Spleen (tissue), 11 donors: ENCODE data around the gene VAMP8. TPM values are rescaled to one million over a fixed set of nuclear protein-coding genes. Genes with fewer than 3 reads are reported as not detected.
A peak's percentile ranks its signal among the peaks of the same experiment; 100 is the strongest.

Experiments used
- DNase-seq: peaks from one replicate; pipeline ENCODE4 v3.0.0-alpha.2; 2020
- H3K27ac ChIP-seq, 8 donors: fragments of 200-600 bp; sonication (generic) in 7 of 8; 1 replicate in 4 of 8; 2 replicates in 4 of 8; pipeline versions ENCODE4 v1.5.0 to v1.8.0; 2016 to 2021; ENCODE audit warnings: inconsistent platforms in 4 of 8, mild to moderate bottlenecking in 4 of 8, moderate library complexity in 1 of 8
- H3K27me3 ChIP-seq, 7 donors: fragments of 200-600 bp; sonication (generic) in 6 of 7; replicated peaks in 1 of 7; 1 replicate in 4 of 7; 2 replicates in 3 of 7; pipeline versions ENCODE4 v1.5.0 to v1.8.0; 2016 to 2021; ENCODE audit warnings: inconsistent platforms in 3 of 7, mild to moderate bottlenecking in 1 of 7
- H3K36me3 ChIP-seq, 6 donors: fragments of 200-600 bp; sonication (generic) in 5 of 6; 1 replicate in 4 of 6; 2 replicates in 2 of 6; pipeline versions ENCODE4 v1.5.0 to v1.8.0; 2016 to 2021; ENCODE audit warnings: inconsistent platforms in 2 of 6
- H3K4me1 ChIP-seq, 6 donors: fragments of 200-600 bp; sonication (generic) in 5 of 6; 1 replicate in 3 of 6; 2 replicates in 3 of 6; pipeline versions ENCODE4 v1.5.0 to v1.8.0; 2016 to 2021; ENCODE audit warnings: inconsistent platforms in 3 of 6
- H3K4me3 ChIP-seq, 8 donors: fragments of 200-600 bp; sonication (generic) in 7 of 8; 1 replicate in 4 of 8; 2 replicates in 4 of 8; pipeline versions ENCODE4 v1.5.0 to v1.8.0; 2016 to 2021; ENCODE audit warnings: inconsistent platforms in 4 of 8, mild to moderate bottlenecking in 4 of 8, moderate library complexity in 2 of 8
- H3K9me3 ChIP-seq, 8 donors: fragments of 200-600 bp; sonication (generic) in 7 of 8; 1 replicate in 4 of 8; 2 replicates in 4 of 8; pipeline versions ENCODE4 v1.5.0 to v1.8.0; 2016 to 2021; ENCODE audit warnings: inconsistent platforms in 4 of 8
- POLR2A ChIP-seq, 3 donors: fragments of 450-650 bp; IDR thresholded peaks; one replicate each; pipeline ENCODE4 v1.5.1; 2017; ENCODE audit warnings: antibody characterized with exemption in 3 of 3, mild to moderate bottlenecking in 1 of 3
- POLR2AphosphoS5 ChIP-seq, 3 donors: sonication (generic); formaldehyde crosslinking; IDR thresholded peaks; one replicate each; pipeline ENCODE4 v1.5.1; 2017; ENCODE audit warnings: antibody characterized with exemption in 3 of 3
- WGBS, 5 donors: extraction: QIAGEN DNeasy Blood & Tissue Kit in 3 of 5; methylation state at CpG; one replicate each; pipeline versions ENCODE4 v1.1.5 to v1.1.7; 2013 to 2018; 5-methylcytosine and 5-hydroxymethylcytosine counted together
- intact Hi-C: fragments of 100-400 bp; cut with DNase I; formaldehyde crosslinking; loops from one replicate; pipeline ENCODE4 v1.15.0; 2023; ENCODE audit warnings: low total_unique reads
- polyA plus RNA-seq, 3 donors: library from polyadenylated mRNA; stranded (reverse); fragments of 200-250 nt; gene quantifications; one replicate each; pipeline ENCODE4 v1.2.1, GENCODE V29; 2013
- total RNA-seq, 7 donors: library from RNA; depleted of rRNA in 3 of 7; stranded (reverse); fragments of >200 nt in 3 of 7; fragmentation: NEBNext Ultra II Directional in 4 of 7; extraction: Animal tissue kit (Norgen Biotek cat#: 25700) in 4 of 7; gene quantifications; one replicate each; pipeline versions ENCODE4 v1.1.0 to v1.2.1, GENCODE V29; 2016 to 2021
- TF ChIP-seq, protein P1 (sequence below), 11 experiments: fragments of 200-600 bp in 7 of 11; fragments of 450-650 bp in 4 of 11; sonication (generic) in 4 of 11; IDR thresholded peaks in 8 of 11; conservative IDR thresholded peaks in 3 of 11; 1 replicate in 7 of 11; 2 replicates in 4 of 11; pipeline versions ENCODE4 v1.4.0 to v1.8.0; 2016 to 2021; ENCODE audit warnings: antibody characterized with exemption in 11 of 11, inconsistent platforms in 4 of 11, mild to moderate bottlenecking in 1 of 11
- donor health status: healthy with polysubstance abuse.
- donor health status: DM: no; HTN: no; CAD: no; lungs with moderate emphysema.
- donor health status: DM: no; HTN: no; CAD: no.
- donor health status: Bipolar disorder and iron deficiency.
- donor health status: healthy.
- donor health status: DM: no; HTN: no; CAD: no.
- donor health status: DM: yes; HTN: yes; CAD: no.

Gene VAMP8
- total and polyA plus RNA-seq, 10 donors: 119 to 401 (median 152) TPM

DNA sequence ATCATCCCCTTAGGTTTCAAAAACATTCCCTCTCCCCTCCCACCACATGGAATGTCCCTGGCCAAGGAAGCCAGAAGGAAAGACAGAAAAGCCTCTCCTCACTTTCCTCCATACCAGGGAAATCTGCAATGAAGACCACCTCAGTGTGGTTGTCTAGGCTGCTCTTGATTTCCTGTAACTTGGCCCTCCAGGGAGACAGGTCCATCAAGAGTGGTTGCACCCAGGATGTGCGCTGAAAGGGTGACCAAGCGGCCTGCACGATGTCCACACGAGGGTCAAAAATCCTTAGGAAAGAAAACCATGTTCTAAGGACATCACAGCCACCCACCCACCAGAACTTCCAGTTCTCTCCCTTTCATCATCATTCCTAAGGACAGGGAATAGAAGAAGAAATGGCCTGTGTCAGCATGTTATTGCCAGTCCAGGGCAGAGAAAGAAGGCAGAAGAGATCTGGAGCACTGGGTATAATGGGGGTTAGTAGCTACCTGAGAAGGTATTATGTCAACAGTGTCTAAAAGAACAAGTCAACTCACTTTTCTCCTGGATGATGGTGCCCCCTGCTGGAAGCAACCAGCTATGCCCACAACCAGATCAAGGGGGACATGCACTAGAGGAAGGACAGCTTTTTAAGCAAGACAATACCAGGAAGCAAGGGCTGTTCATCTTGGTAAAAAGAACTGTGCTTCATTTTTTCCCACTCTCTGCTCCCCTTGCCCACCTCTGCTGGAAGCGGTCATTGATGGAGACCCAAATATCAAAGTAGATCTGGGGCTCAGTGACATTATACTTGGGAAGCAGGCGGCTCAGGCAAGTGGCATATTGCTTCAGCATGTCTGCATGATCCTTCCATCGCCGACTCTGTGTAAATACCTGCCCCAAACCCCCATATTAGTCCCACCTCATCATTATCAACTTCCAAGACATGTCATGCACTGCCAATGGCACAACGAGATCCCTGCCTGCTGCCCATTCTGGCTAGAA, 25.4 kb upstream of the VAMP8 start:
- Histone ChIP-seq H3K36me3 (peaks cover 0 to 100% (median 60%) of the 10 kb centered on the region in 6 donors), H3K9me3 (no peaks in the 10 kb centered on the region), H3K27ac (peak overlapping the region in 4 of 8 donors; percentile 37 to 71 (median 70)), H3K27me3 (no peaks in the 10 kb centered on the region), H3K4me1 (peaks cover 2 to 30% (median 16%) of the 10 kb centered on the region in 6 donors), H3K4me3 (no peak overlapping the region)
- TF ChIP-seq, protein P1, sequence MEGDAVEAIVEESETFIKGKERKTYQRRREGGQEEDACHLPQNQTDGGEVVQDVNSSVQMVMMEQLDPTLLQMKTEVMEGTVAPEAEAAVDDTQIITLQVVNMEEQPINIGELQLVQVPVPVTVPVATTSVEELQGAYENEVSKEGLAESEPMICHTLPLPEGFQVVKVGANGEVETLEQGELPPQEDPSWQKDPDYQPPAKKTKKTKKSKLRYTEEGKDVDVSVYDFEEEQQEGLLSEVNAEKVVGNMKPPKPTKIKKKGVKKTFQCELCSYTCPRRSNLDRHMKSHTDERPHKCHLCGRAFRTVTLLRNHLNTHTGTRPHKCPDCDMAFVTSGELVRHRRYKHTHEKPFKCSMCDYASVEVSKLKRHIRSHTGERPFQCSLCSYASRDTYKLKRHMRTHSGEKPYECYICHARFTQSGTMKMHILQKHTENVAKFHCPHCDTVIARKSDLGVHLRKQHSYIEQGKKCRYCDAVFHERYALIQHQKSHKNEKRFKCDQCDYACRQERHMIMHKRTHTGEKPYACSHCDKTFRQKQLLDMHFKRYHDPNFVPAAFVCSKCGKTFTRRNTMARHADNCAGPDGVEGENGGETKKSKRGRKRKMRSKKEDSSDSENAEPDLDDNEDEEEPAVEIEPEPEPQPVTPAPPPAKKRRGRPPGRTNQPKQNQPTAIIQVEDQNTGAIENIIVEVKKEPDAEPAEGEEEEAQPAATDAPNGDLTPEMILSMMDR (IDR thresholded peaks at IDR 0.05 in 8 of 11, conservative IDR thresholded peaks at IDR 0.05 in 3 of 11): peak; percentile 94 to 98 (median 97)
- TF ChIP-seq POLR2A (IDR thresholded peaks at IDR 0.05) (no peak), POLR2AphosphoS5 (IDR thresholded peaks at IDR 0.05) (peak in 1 of 3 donors; percentile 67)
- WGBS, 5 donors: 72 to 83% (median 75%) methylated on average over 9 of the region's 9 CpGs
- peak; percentile 91 for DNase-seq
- intact Hi-C loops: loop anchor here (2.0 kb wide), 1 partner anchor 131 kb away; no protein-coding TSS in a partner anchor

DNA sequence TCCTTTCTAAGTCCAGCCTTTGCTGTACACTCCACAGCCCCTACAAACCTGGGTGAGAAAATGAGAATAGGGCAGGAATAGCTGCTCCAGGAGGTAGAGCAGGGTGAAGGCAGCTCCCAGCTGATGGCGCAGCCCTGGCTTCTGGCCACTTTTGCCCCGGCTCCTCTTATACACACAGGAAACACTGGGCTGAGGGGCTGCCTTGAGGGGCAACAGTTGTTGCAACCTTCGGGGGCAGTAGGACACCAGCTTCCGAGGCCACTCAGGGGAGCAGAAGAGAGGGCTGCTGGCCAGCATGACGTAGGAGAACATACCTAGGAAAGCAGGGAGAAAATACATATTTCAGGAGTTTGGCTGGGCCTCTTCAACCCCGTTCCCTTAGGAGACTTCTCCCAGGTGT, 24.2 kb upstream of the VAMP8 start:
- intact Hi-C loops: no loop called here
- Histone ChIP-seq H3K4me1 (peaks cover 2 to 30% (median 16%) of the 10 kb centered on the region in 6 donors), H3K9me3 (no peaks in the 10 kb centered on the region), H3K4me3 (no peak overlapping the region), H3K36me3 (peaks cover 0 to 99% (median 58%) of the 10 kb centered on the region in 6 donors), H3K27ac (no peak overlapping the region), H3K27me3 (no peaks in the 10 kb centered on the region)
- no peak for TF ChIP-seq POLR2AphosphoS5 (IDR thresholded peaks at IDR 0.05)
- TF ChIP-seq, protein P1 (IDR thresholded peaks at IDR 0.05 in 8 of 11, conservative IDR thresholded peaks at IDR 0.05 in 3 of 11): no peak
- no peak for TF ChIP-seq POLR2A (IDR thresholded peaks at IDR 0.05)
- DNase-seq: no peak
- 81 to 87% (median 85%) methylated on average over 6 of the region's 6 CpGs for WGBS, 5 donors

DNA sequence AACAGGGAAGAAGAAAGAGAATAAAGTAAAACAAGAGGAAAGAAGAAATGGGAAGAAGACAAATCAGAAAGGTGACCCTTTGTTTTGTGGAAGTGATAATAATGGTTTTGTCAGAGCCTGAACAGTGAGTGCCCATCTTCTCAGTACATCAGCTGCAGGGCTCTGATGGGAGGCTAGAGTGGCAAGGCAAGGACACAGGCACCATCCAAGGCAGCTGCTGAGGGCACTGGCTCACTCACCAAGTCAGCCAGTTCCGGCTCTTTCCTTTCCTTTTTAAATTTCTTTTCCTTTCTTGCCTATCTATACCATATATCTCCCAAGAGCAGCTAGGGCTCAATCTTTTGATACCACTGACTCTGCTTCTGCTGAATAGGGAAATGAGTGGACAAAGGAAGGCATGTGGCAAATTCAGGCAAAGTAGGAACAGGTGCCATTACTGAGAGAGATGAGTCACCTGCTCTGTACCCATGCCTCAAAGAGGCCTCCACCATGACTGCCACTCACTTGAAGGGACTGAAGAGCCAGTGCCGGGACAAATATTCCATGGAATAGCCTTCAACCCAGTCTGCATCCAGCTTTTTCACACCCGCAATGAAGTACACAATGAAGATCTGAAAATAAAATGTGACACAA, 22.3 kb upstream of the VAMP8 start:
- WGBS, 5 donors: 96 to 98% (median 97%) methylated on average over 3 of the region's 3 CpGs
- DNase-seq: no peak
- intact Hi-C loops: no loop called here
- Histone ChIP-seq H3K9me3 (no peaks in the 10 kb centered on the region), H3K27me3 (no peaks in the 10 kb centered on the region), H3K4me1 (peaks cover 2 to 43% (median 21%) of the 10 kb centered on the region in 6 donors), H3K4me3 (no peak overlapping the region), H3K36me3 (peaks cover 0 to 92% (median 56%) of the 10 kb centered on the region in 6 donors), H3K27ac (no peak overlapping the region)
- TF ChIP-seq, protein P1 (IDR thresholded peaks at IDR 0.05 in 8 of 11, conservative IDR thresholded peaks at IDR 0.05 in 3 of 11): no peak
- TF ChIP-seq POLR2A (IDR thresholded peaks at IDR 0.05) (no peak), POLR2AphosphoS5 (IDR thresholded peaks at IDR 0.05) (no peak)
